GM12891 (cell line): ENCODE results near the gene UCK2.

Experiments
- POLR2A ChIP-seq: IDR thresholded peaks from 2 replicates; pipeline ENCODE4 v1.6.1; 2011; ENCODE audit warnings: low read depth, low read length, control low read depth
- POLR2AphosphoS5 ChIP-seq: IDR thresholded peaks from 2 replicates; pipeline ENCODE4 v1.6.1; 2011; ENCODE audit warnings: low read depth, low read length, control low read depth
- TAF1 ChIP-seq: IDR thresholded peaks from 2 replicates; pipeline ENCODE4 v1.6.1; 2011; ENCODE audit warnings: low read depth, low read length, control low read depth

GRCh38 chr1:165829888-165830287 lies 2.5 kb downstream of the UCK2 start:
- no peak for TF ChIP-seq POLR2A
- no peak for TF ChIP-seq TAF1
- TF ChIP-seq POLR2AphosphoS5: no peak
